Measurements from ENCODE around the gene PAQR4.

- TF ChIP-seq CTCF (IDR thresholded peaks at IDR 0.05; ENCODE audit: low read length) (no peak), EZH2 (optimal IDR thresholded peaks at IDR 0.05; ENCODE audit: low read depth, low read length) (no peak)
Measured at GRCh38 chr16:2985462-2985861, 16.3 kb downstream of the PAQR4 start.
